Left ventricle myocardium inferior (tissue), 1 donor: ENCODE data around the gene FAM217A. TPM values are rescaled to one million over a fixed set of nuclear protein-coding genes. Genes with fewer than 3 reads are reported as not detected.
A peak's percentile ranks its signal among the peaks of the same experiment; 100 is the strongest.
"Not testable (repeated sequence)": the region's sequence is repeated elsewhere in the genome, so short reads cannot be mapped to it uniquely, and the experiment has no call there.

Source experiments
- DNase-seq: peaks from one replicate; pipeline ENCODE4 v3.0.0-alpha.2; 2020
- H3K27ac ChIP-seq: fragments of 200-600 bp; replicated peaks from 2 replicates; pipeline ENCODE4 v1.8.0; 2021
- H3K27me3 ChIP-seq: fragments of 200-600 bp; 2 replicates; pipeline ENCODE4 v1.8.0; 2021; ENCODE audit warnings: low read depth
- H3K36me3 ChIP-seq: fragments of 200-600 bp; 2 replicates; pipeline ENCODE4 v1.8.0; 2021
- H3K4me1 ChIP-seq: fragments of 200-600 bp; 2 replicates; pipeline ENCODE4 v1.8.0; 2021
- H3K4me3 ChIP-seq: fragments of 200-600 bp; 2 replicates; pipeline ENCODE4 v1.8.0; 2021; ENCODE audit warnings: mild to moderate bottlenecking, moderate library complexity
- H3K9me3 ChIP-seq: fragments of 200-600 bp; replicated peaks from 2 replicates; pipeline ENCODE4 v1.8.0; 2021
- intact Hi-C: fragments of 100-400 bp; cut with micrococcal nuclease; formaldehyde crosslinking; loops from one replicate; pipeline ENCODE4 v1.11.0; 2022
- total RNA-seq: library from RNA; stranded (reverse); fragmentation: NEBNext Ultra II Directional; extraction: Animal tissue kit (Norgen Biotek cat#: 25700); gene quantifications from one replicate; pipeline ENCODE4 v1.2.1, GENCODE V29; 2021
- TF ChIP-seq, protein P1 (sequence below): fragments of 200-600 bp; IDR thresholded peaks from 2 replicates; pipeline ENCODE4 v1.8.0; 2021; ENCODE audit warnings: antibody characterized with exemption, mild to moderate bottlenecking, borderline replicate concordance
- donor health status: DM: no; HTN: yes; CAD: no; lungs with severe emphysema.

Gene FAM217A
- total RNA-seq, 1 donor from 2014 or later = not detected

GRCh38 chr6:4115741-4116140 is 36.8 kb upstream of the FAM217A start:
- Histone ChIP-seq H3K4me1 (no peaks in the 10 kb centered on the region), H3K9me3 (peaks cover 13% of the 10 kb centered on the region), H3K36me3 (peaks cover 66% of the 10 kb centered on the region), H3K4me3 (no peak overlapping the region), H3K27ac (no peak overlapping the region), H3K27me3 (no peaks in the 10 kb centered on the region)
- intact Hi-C loops = no loop called here
- TF ChIP-seq, protein P1, sequence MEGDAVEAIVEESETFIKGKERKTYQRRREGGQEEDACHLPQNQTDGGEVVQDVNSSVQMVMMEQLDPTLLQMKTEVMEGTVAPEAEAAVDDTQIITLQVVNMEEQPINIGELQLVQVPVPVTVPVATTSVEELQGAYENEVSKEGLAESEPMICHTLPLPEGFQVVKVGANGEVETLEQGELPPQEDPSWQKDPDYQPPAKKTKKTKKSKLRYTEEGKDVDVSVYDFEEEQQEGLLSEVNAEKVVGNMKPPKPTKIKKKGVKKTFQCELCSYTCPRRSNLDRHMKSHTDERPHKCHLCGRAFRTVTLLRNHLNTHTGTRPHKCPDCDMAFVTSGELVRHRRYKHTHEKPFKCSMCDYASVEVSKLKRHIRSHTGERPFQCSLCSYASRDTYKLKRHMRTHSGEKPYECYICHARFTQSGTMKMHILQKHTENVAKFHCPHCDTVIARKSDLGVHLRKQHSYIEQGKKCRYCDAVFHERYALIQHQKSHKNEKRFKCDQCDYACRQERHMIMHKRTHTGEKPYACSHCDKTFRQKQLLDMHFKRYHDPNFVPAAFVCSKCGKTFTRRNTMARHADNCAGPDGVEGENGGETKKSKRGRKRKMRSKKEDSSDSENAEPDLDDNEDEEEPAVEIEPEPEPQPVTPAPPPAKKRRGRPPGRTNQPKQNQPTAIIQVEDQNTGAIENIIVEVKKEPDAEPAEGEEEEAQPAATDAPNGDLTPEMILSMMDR = no peak
- DNase-seq = no peak

DNA sequence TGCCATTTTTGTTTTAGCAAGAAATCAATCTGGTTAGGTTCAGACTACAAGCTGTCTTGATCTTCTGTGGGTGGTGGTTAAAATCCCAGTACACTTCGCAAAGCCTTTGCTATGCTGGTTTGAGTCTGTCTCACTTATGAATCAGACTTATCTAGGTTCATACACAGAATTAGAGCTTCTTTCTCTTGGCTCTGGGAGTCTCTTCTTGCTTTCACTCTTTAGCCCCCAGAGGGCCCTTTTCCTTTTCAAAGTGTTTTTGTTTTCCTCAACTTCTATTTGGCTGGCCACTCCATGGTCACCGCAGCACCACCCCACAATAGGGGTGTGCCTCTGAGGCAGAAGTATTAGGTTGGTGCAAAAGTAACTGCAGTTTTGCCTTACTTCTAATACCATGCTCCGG is 35.2 kb upstream of the FAM217A start:
- Histone ChIP-seq H3K27me3 (no peaks in the 10 kb centered on the region), H3K27ac (no peak overlapping the region), H3K4me1 (peaks cover 12% of the 10 kb centered on the region), H3K4me3 (no peak overlapping the region), H3K36me3 (peaks cover 50% of the 10 kb centered on the region), H3K9me3 (peaks cover 13% of the 10 kb centered on the region)
- TF ChIP-seq, protein P1 = no peak
- intact Hi-C loops = no loop called here
- DNase-seq = no peak

DNA sequence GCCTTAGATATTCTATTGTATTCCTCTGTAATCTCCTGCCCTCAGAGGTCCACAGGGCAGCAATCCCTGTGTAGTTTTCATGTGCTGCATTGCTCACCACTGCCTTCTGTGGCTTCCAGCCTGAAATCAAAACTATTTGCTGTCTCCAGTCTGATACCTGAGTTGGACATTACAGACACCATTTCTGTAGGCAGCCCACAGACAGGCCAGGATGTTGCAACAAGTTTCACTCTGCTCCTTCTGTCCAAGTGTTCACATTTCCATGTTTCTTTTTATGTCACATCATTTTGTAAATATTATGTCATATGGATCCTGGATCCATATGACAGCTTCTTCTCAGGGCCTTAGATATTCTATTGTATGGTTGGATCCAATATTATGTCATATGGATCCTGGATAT is 34.7 kb upstream of the FAM217A start:
- no peaks in the 10 kb centered on the region for H3K27me3 ChIP-seq
- intact Hi-C loops = no loop called here
- TF ChIP-seq, protein P1 = no peak
- H3K27ac ChIP-seq = no peak overlapping the region
- peaks cover 17% of the 10 kb centered on the region for H3K4me1 ChIP-seq
- peaks cover 45% of the 10 kb centered on the region for H3K36me3 ChIP-seq
- DNase-seq = no peak
- H3K9me3 ChIP-seq = peaks cover 13% of the 10 kb centered on the region
- H3K4me3 ChIP-seq = no peak overlapping the region

GRCh38 chr6:4112366-4112765 is 33.4 kb upstream of the FAM217A start:
- no peak overlapping the region for H3K4me3 ChIP-seq
- DNase-seq = no peak
- intact Hi-C loops = no loop called here
- peaks cover 13% of the 10 kb centered on the region for H3K9me3 ChIP-seq
- TF ChIP-seq, protein P1 = no peak
- H3K27ac ChIP-seq = no peak overlapping the region
- H3K36me3 ChIP-seq = peaks cover 33% of the 10 kb centered on the region
- no peaks in the 10 kb centered on the region for H3K27me3 ChIP-seq
- peaks cover 19% of the 10 kb centered on the region for H3K4me1 ChIP-seq

- H3K4me1 ChIP-seq = peaks cover 19% of the 10 kb centered on the region
- H3K4me3 ChIP-seq = peak overlapping the region; percentile 28
- intact Hi-C loops, DNase-seq, H3K36me3 ChIP-seq, H3K27me3 ChIP-seq: not testable (repeated sequence)
- H3K27ac ChIP-seq = peak overlapping the region; percentile 67
- H3K9me3 ChIP-seq = peaks cover 13% of the 10 kb centered on the region
Measured at GRCh38 chr6:4109363-4109815, 30.5 kb upstream of the FAM217A start.

DNA sequence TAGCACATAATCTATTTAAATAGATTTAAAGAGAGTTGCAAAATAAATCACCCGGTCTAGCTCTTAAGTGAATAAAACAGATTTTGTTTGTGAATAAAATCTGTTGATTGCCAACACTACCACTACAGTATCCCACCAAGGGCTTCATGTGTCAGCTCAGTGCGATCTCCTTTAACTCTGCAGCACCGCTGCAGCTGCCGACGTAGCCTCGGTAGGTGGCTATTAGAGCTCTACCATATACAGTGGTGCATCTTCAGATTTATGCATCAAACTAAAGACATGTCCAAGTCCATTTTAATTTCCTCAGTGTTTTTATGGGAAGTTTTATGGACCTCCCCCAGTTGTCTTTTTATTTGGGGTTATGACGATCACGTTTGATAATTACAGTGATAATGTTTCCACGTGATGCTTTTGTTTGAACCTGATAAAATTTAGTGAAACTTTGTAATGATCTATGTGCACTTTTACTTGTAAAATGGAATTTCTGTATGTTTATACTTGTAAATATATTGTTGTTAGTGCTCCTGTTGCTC is 29.7 kb upstream of the FAM217A start:
- no peak overlapping the region for H3K4me3 ChIP-seq
- H3K4me1 ChIP-seq = peaks cover 19% of the 10 kb centered on the region
- H3K27ac ChIP-seq = peak overlapping the region; percentile 67
- DNase-seq = no peak
- no peaks in the 10 kb centered on the region for H3K27me3 ChIP-seq
- TF ChIP-seq, protein P1 = no peak
- intact Hi-C loops = no loop called here
- H3K9me3 ChIP-seq = peaks cover 13% of the 10 kb centered on the region
- no peaks in the 10 kb centered on the region for H3K36me3 ChIP-seq
